Endothelial cell of umbilical vein (primary cell): ENCODE results near the gene PLAAT3. TPM values are rescaled to one million over a fixed set of nuclear protein-coding genes. Genes with fewer than 3 reads are reported as not detected.

Experiments
- BruUV-seq: library from RNA; stranded (reverse); fragments of 400-500 nt; replicated peaks from 2 replicates; lab custom pipeline; 2021; lab: Mats Ljungman, UMichigan
- CTCF ChIA-PET: fragments of 300-600, 350-600 bp; sonication (Branson Sonifier 250); formaldehyde crosslinking; loops from one replicate; lab custom pipeline; 2021; ENCODE audit warnings: antibody characterized with exemption, inconsistent platforms; lab: Charles Lee
- POLR2A ChIA-PET: fragments of 300-600, 350-600 bp; sonication (Branson Sonifier 250); formaldehyde crosslinking; loops from one replicate; lab custom pipeline; 2021; ENCODE audit warnings: antibody characterized with exemption, inconsistent platforms; lab: Charles Lee
- DNase-seq: peaks from one replicate; pipeline ENCODE4 v3.0.0-alpha.2; 2011; ENCODE audit warnings: low read depth, low spot score
- FAIRE-seq: peaks from 2 replicates; lab custom pipeline; 2011; peaks lifted over from hg19 to GRCh38; lab: Jason Lieb, UNC
- H2AFZ ChIP-seq: 2 replicates; pipeline ENCODE4 v1.6.0; 2012; ENCODE audit warnings: low read depth, low read length, control low read depth, inconsistent platforms
- H3K27ac ChIP-seq: 2 replicates; pipeline ENCODE4 v1.5.1; 2011; ENCODE audit warnings: low read depth, mild to moderate bottlenecking, control low read depth, low read length, moderate library complexity; ENCODE audit not compliant: insufficient read depth
- H3K27me3 ChIP-seq, 2 experiments: 2 replicates each; pipeline versions ENCODE4 v1.6.0 to v1.6.1; 2011; ENCODE audit warnings: low read length in 2 of 2, mixed read lengths in 1 of 2; ENCODE audit not compliant: control insufficient read depth in 2 of 2, insufficient read depth in 2 of 2
- H3K36me3 ChIP-seq, 2 experiments: 2 replicates in 1 of 2; 3 replicates in 1 of 2; pipeline ENCODE4 v1.5.1; 2011; ENCODE audit warnings: low read length in 2 of 2, mild to moderate bottlenecking in 1 of 2, moderate library complexity in 1 of 2; ENCODE audit not compliant: control insufficient read depth in 2 of 2, insufficient read depth in 2 of 2; ENCODE audit errors: extremely low read depth in 1 of 2
- H3K4me1 ChIP-seq: 3 replicates; pipeline ENCODE4 v1.5.1; 2011; ENCODE audit warnings: mild to moderate bottlenecking, low read length; ENCODE audit not compliant: control insufficient read depth, insufficient read depth; ENCODE audit errors: extremely low read depth
- H3K4me2 ChIP-seq: 2 replicates; pipeline ENCODE4 v1.6.1; 2011; ENCODE audit warnings: low read length, control low read depth, mixed read lengths; ENCODE audit not compliant: insufficient read depth
- H3K4me3 ChIP-seq, 3 experiments: fragments of 200-600 bp in 1 of 3; sonication (generic), shearing (Covaris generic) in 1 of 3; replicated peaks in 1 of 3; 2 replicates each; pipeline ENCODE4 v1.5.1; 2011 to 2016; ENCODE audit warnings: control low read depth in 3 of 3, low read length in 3 of 3, mild to moderate bottlenecking in 2 of 3, inconsistent platforms in 1 of 3, low read depth in 1 of 3, moderate library complexity in 1 of 3; ENCODE audit not compliant: insufficient read depth in 1 of 3
- H3K79me2 ChIP-seq: 2 replicates; pipeline ENCODE4 v1.6.0; 2012; ENCODE audit warnings: low read length, inconsistent platforms; ENCODE audit not compliant: control insufficient read depth, insufficient read depth
- H3K9ac ChIP-seq: replicated peaks from 2 replicates; pipeline ENCODE3; 2011; ENCODE audit warnings: low read length, control low read depth; ENCODE audit not compliant: insufficient read depth; ENCODE audit errors: extremely low read depth
- H3K9me1 ChIP-seq: replicated peaks from 3 replicates; pipeline ENCODE4 v1.6.0; 2011; ENCODE audit warnings: mild to moderate bottlenecking, low read length; ENCODE audit not compliant: control insufficient read depth, insufficient read depth; ENCODE audit errors: extremely low read depth
- H3K9me3 ChIP-seq: replicated peaks from 2 replicates; pipeline ENCODE4 v1.5.1; 2012; ENCODE audit warnings: low read length, inconsistent platforms; ENCODE audit not compliant: control insufficient read depth, insufficient read depth
- H4K20me1 ChIP-seq: replicated peaks from 2 replicates; pipeline ENCODE3; 2011; ENCODE audit warnings: mild to moderate bottlenecking, low read length; ENCODE audit not compliant: control insufficient read depth, insufficient read depth; ENCODE audit errors: extremely low read depth
- CTCF ChIP-seq, 2 donors: IDR thresholded peaks; 1 replicate in 1 of 2; 2 replicates in 1 of 2; pipeline ENCODE4 v1.5.1; 2011; ENCODE audit warnings: low read length in 2 of 2, mild to moderate bottlenecking in 2 of 2, moderate library complexity in 2 of 2, control low read depth in 1 of 2, inconsistent platforms in 1 of 2, low read depth in 1 of 2; ENCODE audit not compliant: insufficient read depth in 1 of 2; ENCODE audit errors: extremely low read depth in 1 of 2
- EZH2 ChIP-seq: IDR thresholded peaks from 2 replicates; pipeline ENCODE4 v1.6.1; 2012; ENCODE audit warnings: borderline replicate concordance, low read depth, mild to moderate bottlenecking, moderate library complexity, low read length, inconsistent platforms; ENCODE audit not compliant: severe bottlenecking
- FOS ChIP-seq: IDR thresholded peaks from 2 replicates; pipeline ENCODE4 v1.6.1; 2011; ENCODE audit warnings: mild to moderate bottlenecking, low read length, moderate library complexity, borderline replicate concordance; ENCODE audit not compliant: insufficient read depth
- GATA2 ChIP-seq: IDR thresholded peaks from 2 replicates; pipeline ENCODE4 v1.7.0; 2011; ENCODE audit warnings: low read depth, mild to moderate bottlenecking, moderate library complexity, mixed read lengths, low read length; ENCODE audit not compliant: insufficient read length, insufficient read depth
- JUN ChIP-seq: IDR thresholded peaks from 2 replicates; pipeline ENCODE4 v1.6.1; 2011; ENCODE audit warnings: borderline replicate concordance, low read depth; ENCODE audit not compliant: insufficient read length, insufficient read depth
- MAX ChIP-seq: IDR thresholded peaks from 2 replicates; pipeline ENCODE4 v1.6.1; 2011; ENCODE audit not compliant: insufficient read depth, insufficient read length
- MYC ChIP-seq: IDR thresholded peaks from one replicate; pipeline ENCODE4 v1.6.1; 2011; ENCODE audit warnings: mild to moderate bottlenecking, low read depth, low read length
- POLR2A ChIP-seq: IDR thresholded peaks from 2 replicates; pipeline ENCODE4 v1.6.1; 2012; ENCODE audit warnings: low read depth, mild to moderate bottlenecking, control low read depth, low read length
- POLR2AphosphoS5 ChIP-seq: IDR thresholded peaks from 2 replicates; pipeline ENCODE4 v1.6.1; 2012; ENCODE audit warnings: low read depth, mild to moderate bottlenecking, control low read depth, low read length, moderate library complexity; ENCODE audit not compliant: insufficient read depth
- dilution Hi-C: fragments of 300-500 bp; cut with MboI; formaldehyde crosslinking; loops from one replicate; pipeline ENCODE4 v1.15.0; 2019; ENCODE audit warnings: low sequenced_read_pairs; ENCODE audit not compliant: extremely low pct_ligation_motif_present
- intact Hi-C: fragments of 100-400 bp; cut with micrococcal nuclease; formaldehyde crosslinking; loops from one replicate; pipeline ENCODE4 v1.10.0; 2022
- polyA plus RNA-seq, 4 experiments: library from polyadenylated mRNA; depleted of rRNA in 3 of 4; stranded (reverse) in 3 of 4; unstranded in 1 of 4; fragments of >200 nt; gene quantifications; 2 replicates each; pipeline versions ENCODE4 v1.2.1 to v1.2.3, GENCODE V29; 2011 to 2012; ENCODE audit warnings: missing spikeins in 1 of 4
- total RNA-seq: library from RNA; stranded (reverse); gene quantifications from 2 replicates; pipeline ENCODE4 v1.2.3, GENCODE V29; 2021

PLAAT3 gene
- total and polyA plus RNA-seq, 2 donors (not counting 3 experiments of a cell fraction or from before 2014, with no cell fraction given) = 22.8 to 40.2 TPM

GRCh38 chr11:63551889-63552266 lies 62.4 kb downstream of the PLAAT3 start:
- Histone ChIP-seq H2AFZ (no peak overlapping the region), H3K36me3 (no peaks in the 10 kb centered on the region), H3K4me1 (no peaks in the 10 kb centered on the region), H3K27me3 (peaks cover 0 to 3% of the 10 kb centered on the region in 2 experiments), H3K27ac (no peak overlapping the region), H3K4me2 (no peak overlapping the region), H3K9ac (no peak overlapping the region), H3K9me3 (no peaks in the 10 kb centered on the region), H3K9me1 (no peaks in the 10 kb centered on the region), H3K79me2 (no peaks in the 10 kb centered on the region), H4K20me1 (no peaks in the 10 kb centered on the region), H3K4me3 (no peak overlapping the region)
- CTCF ChIA-PET = interaction anchor here (1.0 to 1.6 kb wide), 2 partner anchors 9 to 15 kb away, joined by 4 to 8 read pairs; partner anchors contain the start of gene PLAAT4
- intact Hi-C loops = no loop called here
- no peak for DNase-seq
- no peak for FAIRE-seq
- TF ChIP-seq POLR2AphosphoS5 = no peak
- TF ChIP-seq GATA2 = no peak
- no peak for TF ChIP-seq JUN
- no peak for TF ChIP-seq POLR2A
- no peak for TF ChIP-seq EZH2
- TF ChIP-seq MAX = no peak
- no peak for TF ChIP-seq MYC
- TF ChIP-seq CTCF (IDR thresholded peaks at IDR 0.05; ENCODE audit: extremely low read depth in 1 of 2, insufficient read depth in 1 of 2, low read depth in 1 of 2, low read length in 2 of 2) = no peak
- no peak for TF ChIP-seq FOS
- no TSS peak for BruUV-seq
- POLR2A ChIA-PET = no interaction called here
- dilution Hi-C loops = no loop called here
